Loucy (cell line): ENCODE results near the gene NALCN.

Source experiments
- CTCF ChIP-seq: fragments of 200-600 bp; sonication (generic); conservative IDR thresholded peaks from 2 replicates; pipeline ENCODE4 v1.5.1; 2014; ENCODE audit warnings: mild to moderate bottlenecking, antibody characterized with exemption, low read length
- EZH2phosphoT487 ChIP-seq: fragments of 200-600 bp; IDR thresholded peaks from 2 replicates; pipeline ENCODE4 v1.6.1; 2018; ENCODE audit warnings: antibody characterized with exemption, mild to moderate bottlenecking, moderate library complexity, borderline replicate concordance

DNA sequence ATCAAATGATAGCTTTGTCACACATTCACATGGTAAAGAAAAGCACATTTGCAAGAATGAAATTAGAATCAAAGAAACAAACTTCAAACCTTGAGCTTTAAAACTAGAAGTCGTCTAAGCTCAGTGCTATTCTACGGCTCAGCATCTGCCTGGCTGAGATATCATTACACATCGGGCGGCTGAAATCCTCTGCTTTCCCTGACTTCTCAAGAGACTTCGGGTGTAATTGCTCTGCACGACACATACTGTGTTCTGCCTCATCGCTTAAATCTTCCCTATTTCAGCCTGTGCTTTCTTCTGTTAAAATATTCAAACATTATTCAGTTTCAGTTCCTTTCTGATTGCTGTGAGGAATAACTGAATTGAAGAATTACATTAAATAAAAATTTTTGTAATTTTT, 265.3 kb downstream of the NALCN start:
- TF ChIP-seq EZH2phosphoT487 (no peak), CTCF (no peak)
